Forelimb muscle (tissue), 1 donor: Measurements from ENCODE around the gene MRPS5. TPM values are rescaled to one million over a fixed set of nuclear protein-coding genes. Genes with fewer than 3 reads are reported as not detected.

ENCODE experiments used
- DNase-seq: peaks from one replicate; pipeline ENCODE4 v3.0.0-alpha.2; 2013; ENCODE audit warnings: low read depth
- polyA plus RNA-seq: library from polyadenylated mRNA; unstranded; fragments of 120-200 nt; gene quantifications from one replicate; pipeline ENCODE4 v1.2.1, GENCODE V29; 2013; ENCODE audit not compliant: insufficient read length

MRPS5 gene
- polyA plus RNA-seq, 1 donor: 67.5 TPM

DNA sequence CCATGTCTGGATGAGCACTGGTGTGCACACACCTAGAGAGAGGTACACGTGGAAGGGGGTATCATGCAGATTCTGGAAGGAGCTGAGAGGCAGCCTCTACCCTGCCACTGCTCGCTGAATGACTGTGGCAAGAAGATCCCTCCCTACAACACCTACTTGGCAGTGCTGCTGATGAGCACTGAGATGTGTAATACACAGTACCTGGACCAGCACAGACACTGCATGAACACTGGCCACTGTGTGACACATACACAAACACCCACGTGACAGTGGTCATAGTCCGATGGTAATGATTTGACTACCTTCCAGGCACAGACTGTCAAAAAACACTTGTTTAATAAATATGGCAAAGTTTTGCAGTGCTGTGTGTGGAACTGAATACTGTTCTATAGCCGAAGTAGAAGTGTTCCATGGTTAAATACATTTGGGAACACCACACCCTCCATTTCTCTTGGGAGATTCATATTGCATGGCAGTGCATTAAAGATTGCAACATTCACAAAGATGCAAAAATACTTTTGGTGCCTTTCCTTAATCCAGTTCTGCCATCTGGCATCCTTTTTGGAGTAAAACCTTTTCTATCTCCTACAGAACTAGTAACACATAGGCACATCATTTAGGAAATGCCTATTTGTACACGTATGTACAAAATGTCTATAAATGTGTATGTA is 29.6 kb downstream of the MRPS5 start:
- DNase-seq: no peak

DNA sequence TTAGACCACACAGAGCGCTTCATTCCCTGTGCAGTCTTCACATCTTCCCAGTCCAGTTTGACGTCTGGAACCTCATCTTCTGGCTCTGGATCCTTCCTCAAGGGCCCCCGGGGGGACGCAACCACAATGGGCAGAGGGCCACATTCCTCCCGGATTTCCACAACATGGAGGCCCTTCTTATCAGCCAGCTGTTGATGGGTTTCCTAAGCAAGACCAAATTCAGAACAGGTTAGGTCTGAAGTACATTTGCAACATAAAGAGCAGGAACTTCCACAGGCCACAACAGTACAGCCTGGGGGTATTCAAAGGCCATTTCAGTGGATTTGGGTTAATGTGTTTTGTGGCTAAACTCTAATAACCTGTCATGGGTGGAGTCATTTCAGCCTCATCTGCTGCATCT is 34.2 kb downstream of the MRPS5 start:
- DNase-seq: no peak

DNA sequence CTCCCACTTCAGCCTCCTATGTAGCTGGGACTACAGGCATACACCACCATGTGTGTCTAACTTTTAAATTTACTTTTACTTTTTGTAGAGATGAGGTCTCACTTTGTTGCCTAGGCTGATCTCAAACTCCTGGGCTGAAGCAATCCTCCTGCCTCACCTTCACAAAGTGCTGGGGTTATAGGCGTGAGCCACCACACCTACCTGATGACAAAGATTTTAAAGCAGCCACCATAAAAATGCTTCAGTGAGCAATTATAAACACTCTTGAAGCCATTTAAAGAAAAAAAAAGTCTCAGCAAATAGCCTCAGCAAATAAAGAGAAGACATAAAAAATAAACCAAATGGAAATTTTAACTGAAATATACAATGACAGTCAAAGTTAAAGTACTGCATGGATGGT is 35.6 kb downstream of the MRPS5 start:
- no peak for DNase-seq

DNA sequence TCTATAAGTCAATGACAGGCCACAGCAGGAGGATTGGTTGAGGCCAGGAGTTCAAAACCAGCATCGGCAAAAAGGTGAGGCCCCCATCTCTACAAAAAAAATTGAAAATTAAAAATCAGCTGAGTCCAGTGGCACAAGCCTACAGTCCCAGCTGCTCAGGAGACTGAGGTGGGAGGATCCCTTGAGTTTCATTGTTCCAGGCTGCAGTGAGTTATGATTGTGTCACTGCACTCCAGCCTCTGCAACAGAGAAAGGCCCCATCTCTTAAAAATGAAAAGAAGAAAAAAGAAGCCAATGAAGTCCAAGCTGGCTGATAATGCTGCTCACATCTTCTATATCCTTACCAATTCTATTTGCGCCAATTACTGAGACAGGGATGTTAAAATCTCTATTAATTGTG is 39.1 kb downstream of the MRPS5 start:
- no peak for DNase-seq

DNA sequence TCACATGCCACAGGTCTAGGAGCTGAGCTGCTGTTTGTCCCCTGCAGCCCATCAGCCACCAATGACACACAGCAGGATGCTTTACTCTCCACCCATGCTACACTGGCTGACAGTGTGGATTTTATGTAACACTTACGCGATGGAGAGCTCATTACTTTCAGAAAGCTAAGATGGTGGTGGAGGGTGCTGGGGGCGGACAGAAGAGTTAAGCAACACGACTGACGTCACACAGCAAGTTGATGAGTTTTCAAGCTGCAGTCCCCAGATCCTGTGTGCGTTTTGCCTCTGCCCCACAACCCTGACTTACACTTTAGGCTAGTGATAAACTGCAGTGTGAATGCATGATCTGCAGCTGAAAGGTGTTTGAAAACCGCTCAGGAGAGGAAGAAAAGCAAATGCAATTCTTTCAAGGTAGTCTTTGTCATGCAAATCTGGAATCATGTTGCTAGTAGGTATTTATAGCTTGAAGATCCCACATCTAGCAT is 42.4 kb downstream of the MRPS5 start:
- DNase-seq: no peak

DNA sequence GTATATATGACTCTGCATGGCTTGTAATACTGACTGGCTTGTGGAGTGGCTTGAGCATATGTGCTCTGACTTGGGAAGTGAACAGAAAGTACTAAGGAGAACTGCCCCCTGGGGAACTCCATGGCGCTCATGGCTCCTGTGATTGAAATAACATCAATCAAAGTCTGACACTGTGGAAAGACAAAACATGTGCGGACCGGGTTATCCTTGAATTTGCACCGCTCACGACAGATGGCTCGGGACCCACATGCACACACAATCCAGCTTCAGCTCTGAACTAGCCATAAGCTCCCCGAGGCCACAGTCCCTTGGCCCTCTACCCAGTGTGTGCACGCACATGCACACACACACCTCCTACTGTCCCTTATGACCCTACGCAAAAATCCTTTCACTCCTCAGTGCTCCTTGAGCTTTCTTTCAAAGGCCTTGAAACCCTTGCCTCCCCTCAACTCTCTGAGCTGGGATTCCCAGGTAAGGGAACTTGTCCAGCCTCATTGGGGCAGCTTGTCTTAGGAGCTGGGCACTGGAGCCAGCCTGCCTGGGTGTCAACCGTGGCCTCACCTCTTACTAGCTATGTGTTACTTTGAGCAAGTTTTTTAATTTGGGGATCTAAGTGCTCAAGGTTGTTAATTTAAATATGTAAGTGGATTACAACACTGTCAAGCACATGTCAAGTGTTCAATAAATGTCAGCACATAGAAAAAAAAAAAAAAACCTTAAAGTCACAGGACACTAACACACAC is 43.6 kb downstream of the MRPS5 start:
- no peak for DNase-seq

DNA sequence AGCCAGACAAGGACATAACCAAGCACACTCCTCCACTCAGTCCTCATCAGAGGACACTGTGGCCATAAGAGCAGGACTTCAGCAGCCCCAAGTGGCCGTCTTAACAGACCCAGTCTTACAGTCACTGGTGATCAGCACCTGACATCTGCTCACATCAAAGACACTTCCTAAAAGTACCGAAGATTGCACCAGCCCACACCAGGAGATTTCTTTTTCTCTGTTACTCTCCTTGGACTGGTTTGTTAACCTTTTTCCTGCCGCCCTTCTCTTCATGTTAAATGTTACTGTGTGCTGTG is 44.1 kb downstream of the MRPS5 start:
- no peak for DNase-seq

DNA sequence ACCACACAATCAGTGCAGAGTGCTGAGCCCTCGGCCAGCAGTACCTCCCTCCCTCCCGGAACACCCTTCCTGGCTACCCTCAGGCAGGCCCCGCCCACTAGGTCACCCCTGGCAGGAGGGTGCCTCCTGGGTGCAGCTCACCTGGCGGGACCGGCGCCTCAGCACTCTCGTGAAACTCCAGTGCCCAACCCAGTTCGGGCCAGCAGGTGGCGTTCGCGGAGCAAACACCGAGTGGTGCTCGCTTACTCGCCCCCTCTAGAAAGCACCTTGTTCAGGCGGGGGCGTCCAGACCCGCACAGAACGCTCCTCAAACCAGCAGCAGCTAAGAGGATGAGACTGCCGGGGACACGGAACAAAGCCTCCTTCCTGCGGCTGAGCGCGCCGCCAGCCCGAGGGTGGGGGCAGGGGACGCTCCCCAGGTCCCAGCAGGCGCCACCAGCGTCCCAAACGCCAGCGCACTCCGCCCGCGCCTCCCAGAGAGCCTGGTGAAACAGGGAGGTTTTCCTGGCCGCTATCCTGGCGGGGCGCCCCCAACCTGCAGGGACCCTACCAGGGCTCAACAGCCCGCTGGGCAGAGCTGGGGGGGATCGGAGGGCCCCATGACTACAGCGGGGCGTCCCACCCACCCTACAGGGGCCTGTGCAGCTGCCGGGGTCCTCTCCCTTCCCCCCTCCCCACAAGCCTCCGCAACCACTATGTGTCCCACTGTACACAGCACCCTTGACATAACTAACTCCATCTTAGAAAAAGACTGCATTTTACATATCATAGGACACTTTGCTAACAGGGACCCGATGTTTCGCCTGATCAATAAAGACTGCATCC is 44.7 kb downstream of the MRPS5 start:
- peak; percentile 4 for DNase-seq

DNA sequence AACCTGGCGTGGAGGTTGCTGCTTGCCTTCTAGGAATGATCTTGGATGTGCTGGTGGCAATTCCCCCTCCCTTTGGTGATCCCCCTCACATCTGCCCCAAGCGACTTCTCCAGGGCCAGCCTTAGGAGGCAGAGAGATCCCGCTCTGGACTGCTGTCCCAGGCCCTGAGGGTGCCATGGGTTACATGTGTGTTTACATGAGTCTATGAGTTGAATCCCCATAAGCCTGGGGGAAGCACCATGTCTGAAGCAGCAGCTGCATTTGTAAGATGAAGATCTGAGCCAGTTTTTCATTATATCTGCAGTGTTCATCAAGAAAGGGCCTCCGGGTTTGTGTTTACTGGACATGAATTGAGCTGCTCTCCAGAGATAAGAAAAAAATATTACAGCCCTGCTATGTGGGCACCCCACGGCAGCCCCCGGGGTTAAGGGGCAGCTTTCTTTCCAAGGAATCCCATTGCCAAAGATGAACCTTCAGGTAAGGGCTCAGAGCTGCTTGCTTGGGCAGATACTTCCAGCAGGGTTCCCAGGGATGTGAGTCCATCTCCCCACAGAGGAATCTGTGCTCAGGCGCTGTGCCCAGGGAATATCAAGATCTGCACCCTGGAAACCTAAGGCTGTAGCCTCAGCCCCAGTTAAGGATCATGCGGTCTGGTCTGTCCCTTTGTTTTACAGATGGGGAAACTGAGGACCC is 46.0 kb downstream of the MRPS5 start:
- no peak for DNase-seq

DNA sequence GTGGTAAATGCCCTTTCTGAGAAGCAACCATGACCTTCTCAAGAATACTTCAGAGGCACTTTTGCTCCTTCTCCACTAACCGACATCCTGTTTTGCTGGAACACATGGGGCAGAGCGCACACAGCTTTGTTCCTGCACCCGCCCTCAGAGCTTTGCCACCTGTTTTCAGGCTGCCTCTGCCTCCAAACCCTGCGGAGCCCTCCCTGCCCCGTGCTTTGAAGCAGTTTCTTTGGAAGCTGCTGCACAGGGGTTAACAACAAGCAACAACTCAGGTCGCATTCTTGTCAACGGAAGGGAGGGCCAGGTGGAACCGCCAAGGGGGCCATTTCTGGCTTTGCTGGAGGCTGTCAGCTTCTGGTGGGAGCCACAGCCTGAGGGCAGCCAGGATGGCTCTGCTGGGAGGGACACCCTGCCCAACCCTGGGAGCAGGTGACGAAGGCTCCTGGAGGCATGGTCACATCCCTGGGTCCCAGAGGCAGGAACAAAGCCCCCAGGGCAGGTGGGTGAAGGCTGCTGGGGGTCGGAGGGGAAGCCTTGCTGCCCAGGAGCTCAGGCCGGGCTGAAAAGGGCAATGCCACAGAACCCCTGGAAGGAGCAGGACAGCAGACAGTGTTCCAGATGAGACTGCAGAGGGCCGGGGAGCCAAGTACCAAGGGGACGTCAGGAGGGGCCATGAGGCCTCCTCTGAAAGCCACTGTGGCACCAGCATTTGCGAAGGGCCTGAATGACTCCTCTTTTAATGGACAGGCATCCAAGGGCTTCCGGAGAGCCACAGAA is 46.8 kb downstream of the MRPS5 start:
- no peak for DNase-seq

DNA sequence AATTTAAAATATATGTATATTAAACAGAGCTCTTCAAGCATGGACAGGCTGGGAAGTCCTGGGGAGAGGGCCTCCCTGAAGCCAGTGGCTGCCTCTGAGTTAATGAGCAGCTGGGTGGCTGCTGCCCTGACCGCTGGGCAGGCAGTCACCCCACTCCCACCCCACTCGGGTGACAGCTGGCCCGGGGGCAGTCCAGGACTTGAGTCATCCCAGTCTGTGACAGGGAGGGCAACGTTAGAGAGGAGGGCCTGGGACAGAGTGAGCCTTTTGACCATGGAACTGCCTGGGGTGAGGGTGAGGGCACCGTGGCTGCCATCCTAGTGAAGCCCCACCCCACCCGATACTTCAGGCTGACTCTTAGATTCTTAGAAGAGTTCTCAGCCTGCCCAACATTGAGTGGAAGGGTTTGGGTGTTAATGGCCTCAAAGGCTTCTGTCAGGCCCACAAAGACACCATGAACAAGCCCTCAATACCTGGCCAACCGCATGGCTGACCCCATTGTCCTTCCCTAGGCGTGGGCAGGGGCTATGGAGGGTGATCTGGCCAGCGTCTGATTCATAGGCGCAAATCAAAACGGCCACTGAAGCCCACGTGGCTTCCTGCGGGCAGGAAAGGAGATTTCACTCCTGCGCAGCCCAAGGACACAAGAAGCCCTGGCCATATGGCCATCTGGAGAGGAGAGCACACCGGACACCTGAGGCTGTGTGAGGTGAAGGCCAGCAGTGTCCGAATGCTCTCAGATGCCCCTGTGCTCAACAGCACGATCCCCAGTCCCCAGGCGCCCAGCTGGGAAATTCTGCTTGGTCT is 47.5 kb downstream of the MRPS5 start:
- DNase-seq: no peak

DNA sequence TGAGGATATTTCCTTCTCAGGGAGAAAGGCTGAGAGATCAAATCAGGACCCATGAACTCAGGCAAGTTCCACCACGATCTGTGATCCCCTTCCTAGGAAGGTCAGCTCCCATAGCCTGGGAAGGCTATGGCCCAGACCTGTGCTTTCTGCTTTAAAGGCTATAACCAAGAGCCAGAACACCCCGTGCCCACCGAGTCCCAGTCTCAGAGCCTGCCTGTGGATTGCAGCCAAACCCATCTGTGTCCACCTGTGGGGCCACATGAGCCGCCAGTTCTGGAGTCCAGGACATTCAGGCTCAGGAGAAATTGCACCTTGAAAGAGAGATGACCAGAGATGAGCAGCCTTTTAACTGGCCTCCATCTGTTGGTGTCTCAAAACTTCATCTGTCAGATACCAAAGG is 49.2 kb downstream of the MRPS5 start:
- no peak for DNase-seq

DNA sequence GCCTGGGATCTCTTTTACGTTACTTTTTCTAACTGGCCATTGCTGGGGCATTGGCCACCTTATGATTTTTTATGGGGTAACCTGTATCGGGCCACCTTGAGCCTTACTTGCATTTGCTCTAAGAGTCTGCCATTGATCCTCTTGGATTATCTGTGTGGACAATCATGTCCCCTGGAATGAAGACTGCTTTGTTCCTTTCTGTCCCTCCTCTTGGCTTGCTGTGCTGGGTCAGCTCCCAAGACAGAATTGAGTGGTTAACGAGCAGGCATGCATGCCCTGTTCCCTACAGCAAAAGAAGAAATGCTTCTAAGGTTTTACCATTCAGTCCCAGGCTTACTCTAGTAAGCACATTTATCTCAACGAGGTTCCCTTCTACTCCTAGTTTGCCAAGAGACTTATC is 49.8 kb downstream of the MRPS5 start:
- DNase-seq: no peak

DNA sequence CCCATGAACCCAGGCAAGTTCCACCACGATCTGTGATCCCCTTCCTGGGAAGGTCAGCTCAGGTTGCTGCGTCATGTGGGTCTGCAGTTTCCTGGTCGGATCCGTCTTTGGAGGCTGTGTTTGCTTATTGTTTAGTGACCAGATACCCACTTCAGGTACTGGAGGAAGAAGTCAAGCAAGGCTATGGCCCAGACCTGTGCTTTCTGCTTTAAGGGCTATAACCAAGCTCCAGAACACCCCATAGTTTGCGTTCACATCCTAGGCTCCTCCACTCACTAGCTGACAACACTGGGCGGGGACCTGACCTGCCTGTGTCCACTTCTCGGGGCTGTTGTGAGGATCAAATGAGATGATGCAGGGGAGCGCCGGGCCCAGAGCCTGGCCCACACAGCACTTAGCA is 52.1 kb downstream of the MRPS5 start:
- no peak for DNase-seq

DNA sequence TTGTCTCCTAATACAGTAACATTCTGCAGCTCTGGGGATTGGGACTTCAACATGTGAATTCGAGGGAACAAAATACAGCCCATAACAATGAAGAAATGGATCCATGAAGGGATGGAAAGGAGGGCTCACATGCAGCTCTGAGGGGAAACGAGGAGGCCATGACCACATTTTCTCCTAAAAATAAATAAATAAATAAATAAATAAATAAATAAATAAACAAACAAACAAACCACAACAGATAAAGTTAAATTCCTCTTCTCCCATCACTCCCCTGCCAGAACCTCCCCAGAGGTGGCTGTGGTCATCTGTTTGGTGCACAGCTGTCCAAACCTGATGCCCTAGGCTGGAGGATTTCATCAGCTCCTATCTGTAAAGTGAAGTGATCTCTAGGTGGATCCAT is 53.4 kb downstream of the MRPS5 start:
- DNase-seq: no peak

DNA sequence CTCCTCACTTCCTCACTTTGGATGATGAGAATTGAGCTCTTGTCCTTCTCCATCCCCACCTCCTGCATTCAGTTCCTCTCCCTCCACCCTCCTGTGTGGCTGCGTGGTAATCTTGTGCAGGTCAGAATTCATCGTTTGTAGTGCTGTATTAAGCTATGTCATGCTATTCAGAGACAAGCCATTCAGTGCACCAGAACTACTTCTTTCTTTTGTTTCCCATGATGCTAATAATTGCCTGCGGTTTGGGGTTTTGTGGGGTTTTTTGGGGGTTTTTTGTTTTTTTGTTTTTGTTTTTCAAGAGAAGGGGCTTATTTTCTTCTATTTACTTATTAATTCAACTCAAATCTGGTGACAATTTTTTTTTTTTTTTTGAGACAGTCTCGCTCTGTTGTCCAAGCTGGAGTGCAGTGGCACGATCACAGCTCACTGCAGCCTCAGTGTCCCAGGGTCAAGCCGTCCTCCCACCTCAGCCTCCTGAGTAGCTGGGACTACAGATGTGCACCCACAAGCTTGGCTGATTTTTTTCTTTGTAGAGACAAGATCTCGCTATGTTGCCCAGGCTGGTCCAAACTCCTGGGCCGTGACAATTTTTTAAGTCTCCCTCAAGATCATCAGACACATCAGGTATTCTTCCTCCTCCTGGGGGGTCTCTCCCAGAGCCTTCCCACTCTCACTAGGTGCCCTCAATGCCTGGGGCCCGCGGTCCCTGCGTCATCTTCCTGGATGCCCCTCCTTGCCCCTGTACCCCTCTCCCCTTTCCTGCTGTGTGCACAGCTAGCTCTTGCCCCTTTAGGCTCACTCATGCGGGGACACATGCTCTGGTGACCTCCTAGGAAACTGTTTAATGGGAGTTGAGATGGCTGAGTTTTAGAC is 58.3 kb downstream of the MRPS5 start:
- no peak for DNase-seq

DNA sequence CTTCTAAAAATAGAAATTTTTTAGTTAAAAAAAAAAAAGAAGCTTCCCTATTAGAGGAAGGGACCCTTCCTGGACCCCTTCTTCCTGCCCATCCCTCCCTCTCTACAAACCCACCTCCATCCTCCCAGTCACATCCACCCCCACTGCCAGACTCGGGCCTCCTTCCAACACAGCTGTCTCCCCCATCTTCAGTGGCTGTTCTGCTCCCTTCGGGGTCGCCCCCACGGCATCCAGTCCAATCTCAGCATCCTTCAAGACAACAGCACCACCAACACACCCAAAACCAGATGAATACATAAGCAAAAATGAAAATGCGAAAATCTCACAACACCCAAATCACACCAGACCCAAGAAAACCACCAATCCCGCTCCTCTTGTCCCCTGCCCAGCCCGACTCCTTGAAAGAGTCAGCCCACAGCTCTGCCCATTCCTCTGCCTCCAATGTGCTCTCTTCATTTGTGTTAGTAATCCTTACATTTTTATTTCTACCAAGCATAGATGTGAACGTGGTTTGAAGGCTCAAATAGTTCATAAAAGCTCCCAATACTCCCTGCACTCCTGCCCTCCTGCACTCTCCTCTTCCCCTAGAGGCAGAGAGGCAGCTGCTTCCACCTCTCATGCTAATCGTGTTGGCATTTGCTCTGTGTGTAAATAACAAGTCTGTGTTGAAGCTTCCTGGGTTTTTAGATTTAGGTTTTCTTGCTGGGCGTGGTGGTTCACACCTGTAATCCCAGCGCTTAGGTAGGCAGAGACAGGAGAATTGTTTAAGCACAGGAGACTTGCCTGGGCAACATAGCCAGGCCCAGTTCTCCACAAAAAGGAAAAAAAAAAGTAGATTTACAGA is 59.1 kb downstream of the MRPS5 start:
- no peak for DNase-seq

DNA sequence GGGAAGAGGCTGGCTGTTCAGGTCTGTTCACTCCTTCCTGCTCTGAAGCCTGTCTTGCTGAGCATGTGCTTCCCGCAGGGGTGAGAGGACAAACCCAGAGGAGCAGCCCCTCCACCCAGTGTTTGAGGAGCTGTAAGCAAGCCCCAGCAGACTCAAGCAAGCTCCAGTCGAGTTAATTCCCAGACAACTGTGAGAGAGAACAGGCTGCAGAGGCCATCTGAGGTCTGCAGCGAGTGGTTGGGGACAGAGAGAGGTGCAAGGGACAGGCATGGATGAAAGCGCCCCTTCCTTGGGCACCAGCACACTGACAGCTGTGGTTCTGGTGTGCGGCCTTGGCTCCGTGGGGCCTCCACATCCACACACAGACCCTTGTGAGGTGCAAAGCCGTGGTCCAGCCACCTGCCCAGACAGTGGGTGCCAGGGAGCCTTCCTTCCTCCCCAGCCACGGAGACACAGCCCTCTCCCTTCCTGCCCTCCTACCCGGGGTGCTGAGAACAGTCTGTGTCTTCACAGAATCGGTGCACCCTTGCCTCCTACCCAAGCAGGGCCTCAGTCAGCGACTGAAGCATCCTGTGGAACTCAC is 59.9 kb downstream of the MRPS5 start:
- no peak for DNase-seq
